ENCODE results near the gene ASB1. TPM values are rescaled to one million over a fixed set of nuclear protein-coding genes. Genes with fewer than 3 reads are reported as not detected.

ASB1 gene
- total and polyA plus RNA-seq, 9 of the 15 experiments (the other 6 are each of a cell fraction or from before 2014, with no cell fraction given): 6.3 to 37.7 (median 23.9) TPM

DNA sequence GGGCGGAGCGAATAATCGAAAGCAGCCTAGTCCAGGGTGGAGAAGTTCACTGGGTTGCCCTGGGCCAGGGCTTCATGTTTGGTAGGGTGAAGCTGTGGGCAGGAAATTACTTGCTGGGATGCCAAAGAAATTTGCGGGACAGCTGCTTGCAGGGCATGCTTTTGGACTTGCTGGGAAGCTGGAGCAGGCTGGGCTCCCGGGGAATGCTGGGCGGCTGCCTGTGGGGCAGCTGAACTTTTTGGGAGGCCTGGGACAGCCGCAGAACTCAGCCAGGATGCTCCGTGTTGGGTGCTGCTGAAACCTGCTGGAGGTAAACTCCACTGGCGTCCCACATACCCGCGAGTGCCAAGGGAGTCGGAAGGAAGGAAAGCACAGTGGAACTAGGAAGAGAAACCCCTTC, 31.9 kb downstream of the ASB1 start:
- FAIRE-seq (no peak), DNase-seq (ENCODE audit: extremely low read depth in 1 of 4, low spot score in 3 of 4) (no peak), ATAC-seq (no peak)
- 7% methylated on average over 5 of the region's 12 CpGs for WGBS (ENCODE audit: insufficient coverage, low coverage, missing lambda C conversion rate)
- no peaks in the 10 kb centered on the region for H4K20me1 ChIP-seq (replicated peaks; ENCODE audit: control insufficient read depth, insufficient read depth, low read length)
- no peak overlapping the region for H3K27ac ChIP-seq (ENCODE audit: extremely low read depth, low read depth, low read length)
- peaks cover 0 to 24% of the 10 kb centered on the region in 2 experiments; a peak in 3 of 5 replicates for H3K27me3 ChIP-seq (ENCODE audit: control insufficient read depth in 2 of 2, insufficient read depth in 2 of 2, low read length in 2 of 2)
- no peaks in the 10 kb centered on the region; a peak in 1 of 5 replicates for H3K4me1 ChIP-seq (replicated peaks in 1 of 2; ENCODE audit: control insufficient read depth in 2 of 2, insufficient read depth in 2 of 2, low read length in 2 of 2)
- no peaks in the 10 kb centered on the region for H3K9me1 ChIP-seq (ENCODE audit: control insufficient read depth, insufficient read depth, low read length)
- BruUV-seq (replicated peaks): no TSS peak
- in situ Hi-C loops (cut with MboI) (no loop called here), intact Hi-C loops (cut with micrococcal nuclease) (no loop called here)
- H3K36me3 ChIP-seq (ENCODE audit: control insufficient read depth, insufficient read depth, low read length): no peaks in the 10 kb centered on the region
- no peaks in the 10 kb centered on the region for H3K79me2 ChIP-seq (ENCODE audit: control insufficient read depth, insufficient read depth, low read length)
- CTCF ChIA-PET (ENCODE audit: low intra/inter-chr PET ratio): no interaction called here
- POLR2A ChIA-PET: interaction anchor here (0.8 to 0.9 kb wide), 2 partner anchors 53 to 89 kb away, joined by 3 to 4 read pairs; no protein-coding TSS in a partner anchor
- no peak overlapping the region for H2AFZ ChIP-seq (ENCODE audit: low read depth, low read length)
- no peak overlapping the region for H3K4me2 ChIP-seq (ENCODE audit: insufficient read depth, low read length)
- no peak overlapping the region for H3K9ac ChIP-seq (ENCODE audit: insufficient read depth in 1 of 2, low read depth in 2 of 2, low read length in 2 of 2)
- TF ChIP-seq SNIP1 (IDR thresholded peaks at IDR 0.05; ENCODE audit: low read depth): no peak
- TF ChIP-seq ZZZ3 (IDR thresholded peaks at IDR 0.05): no peak
- TF ChIP-seq, protein P1, sequence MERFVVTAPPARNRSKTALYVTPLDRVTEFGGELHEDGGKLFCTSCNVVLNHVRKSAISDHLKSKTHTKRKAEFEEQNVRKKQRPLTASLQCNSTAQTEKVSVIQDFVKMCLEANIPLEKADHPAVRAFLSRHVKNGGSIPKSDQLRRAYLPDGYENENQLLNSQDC (CRISPR knock-in tag; IDR thresholded peaks at IDR 0.05): no peak
- no peak for TF ChIP-seq PATZ1 (CRISPR knock-in tag; IDR thresholded peaks at IDR 0.05; ENCODE audit: borderline replicate concordance)
- TF ChIP-seq GTF2A2 (tag; IDR thresholded peaks at IDR 0.05): no peak
- TF ChIP-seq BRD9 (IDR thresholded peaks at IDR 0.05; ENCODE audit: low read depth, partially characterized antibody): no peak
- TF ChIP-seq KHSRP (IDR thresholded peaks at IDR 0.05): no peak
- TF ChIP-seq ILK (tag; IDR thresholded peaks at IDR 0.05; ENCODE audit: borderline replicate concordance, low read depth): no peak
- TF ChIP-seq DIDO1 (tag; IDR thresholded peaks at IDR 0.05; ENCODE audit: low read depth): no peak
- no peak for TF ChIP-seq NFYB (IDR thresholded peaks at IDR 0.05; ENCODE audit: extremely low read depth, insufficient read length)
- TF ChIP-seq RFX5 (IDR thresholded peaks at IDR 0.05; ENCODE audit: low read depth, low read length): no peak
- TF ChIP-seq NR4A1 (CRISPR knock-in tag; IDR thresholded peaks at IDR 0.05): no peak
- TF ChIP-seq NR4A1 (tag; IDR thresholded peaks at IDR 0.05): no peak
- no peak overlapping the region for H3K4me3 ChIP-seq
- no peaks in the 10 kb centered on the region for H3K9me3 ChIP-seq (replicated peaks; ENCODE audit: control insufficient read depth, insufficient read depth, low read depth, low read length)
